Breast epithelium (tissue), 4 donors: ENCODE results near the gene TNFSF15. TPM values are rescaled to one million over a fixed set of nuclear protein-coding genes. Genes with fewer than 3 reads are reported as not detected.

Experiments
- DNase-seq, 2 donors: peaks; one replicate each; pipeline ENCODE4 v3.0.0-alpha.2; 2019; ENCODE audit warnings: low spot score in 2 of 2
- H3K27ac ChIP-seq, 2 donors: fragments of 200-600 bp; sonication (generic) in 1 of 2; one replicate each; pipeline ENCODE4 v1.5.1; 2016 to 2019; ENCODE audit warnings: mild to moderate bottlenecking in 1 of 2
- H3K27me3 ChIP-seq, 2 donors: fragments of 200-600 bp; sonication (generic) in 1 of 2; one replicate each; pipeline versions ENCODE4 v1.5.1 to v1.6.0; 2017 to 2019; ENCODE audit warnings: control low read depth in 1 of 2, mild to moderate bottlenecking in 1 of 2
- H3K36me3 ChIP-seq: fragments of 200-600 bp; one replicate; pipeline ENCODE4 v1.5.1; 2019
- H3K4me1 ChIP-seq, 2 donors: fragments of 200-600 bp; sonication (generic); one replicate each; pipeline ENCODE4 v1.5.1; 2016 to 2019; ENCODE audit warnings: control low read depth in 1 of 2
- H3K4me3 ChIP-seq, 3 donors: fragments of 200-600 bp; sonication (generic); 1 replicate in 2 of 3; 2 replicates in 1 of 3; pipeline ENCODE4 v1.5.1; 2016 to 2019; ENCODE audit warnings: mild to moderate bottlenecking in 3 of 3, moderate library complexity in 2 of 3
- H3K9me3 ChIP-seq, 2 donors: fragments of 200-600 bp; sonication (generic) in 1 of 2; one replicate each; pipeline ENCODE4 v1.5.1; 2016 to 2019; ENCODE audit warnings: control low read depth in 1 of 2
- POLR2A ChIP-seq: fragments of 450-650 bp; IDR thresholded peaks from one replicate; pipeline ENCODE4 v1.6.1; 2016; ENCODE audit warnings: antibody characterized with exemption, mild to moderate bottlenecking, moderate library complexity
- POLR2AphosphoS5 ChIP-seq, 3 donors: sonication (generic); formaldehyde crosslinking; IDR thresholded peaks; one replicate each; pipeline ENCODE4 v1.6.1; 2017; ENCODE audit warnings: antibody characterized with exemption in 3 of 3
- intact Hi-C: fragments of 100-400 bp; cut with DNase I; formaldehyde crosslinking; loops from one replicate; pipeline ENCODE4 v1.15.1; 2023; ENCODE audit warnings: low total_unique reads
- total RNA-seq, 3 donors: library from RNA; depleted of rRNA; stranded (reverse); fragments of >200 nt; gene quantifications; one replicate each; pipeline ENCODE4 v1.1.0, GENCODE V29; 2016
- TF ChIP-seq, protein P1 (sequence below), 3 donors: fragments of 450-650 bp; IDR thresholded peaks; one replicate each; pipeline ENCODE4 v1.5.1; 2016 to 2017; ENCODE audit warnings: antibody characterized with exemption in 3 of 3, mild to moderate bottlenecking in 3 of 3, moderate library complexity in 3 of 3

Gene TNFSF15
- total RNA-seq, 3 donors from 2014 or later, result 0.16 to 2.0 (median 0.66) TPM

DNA sequence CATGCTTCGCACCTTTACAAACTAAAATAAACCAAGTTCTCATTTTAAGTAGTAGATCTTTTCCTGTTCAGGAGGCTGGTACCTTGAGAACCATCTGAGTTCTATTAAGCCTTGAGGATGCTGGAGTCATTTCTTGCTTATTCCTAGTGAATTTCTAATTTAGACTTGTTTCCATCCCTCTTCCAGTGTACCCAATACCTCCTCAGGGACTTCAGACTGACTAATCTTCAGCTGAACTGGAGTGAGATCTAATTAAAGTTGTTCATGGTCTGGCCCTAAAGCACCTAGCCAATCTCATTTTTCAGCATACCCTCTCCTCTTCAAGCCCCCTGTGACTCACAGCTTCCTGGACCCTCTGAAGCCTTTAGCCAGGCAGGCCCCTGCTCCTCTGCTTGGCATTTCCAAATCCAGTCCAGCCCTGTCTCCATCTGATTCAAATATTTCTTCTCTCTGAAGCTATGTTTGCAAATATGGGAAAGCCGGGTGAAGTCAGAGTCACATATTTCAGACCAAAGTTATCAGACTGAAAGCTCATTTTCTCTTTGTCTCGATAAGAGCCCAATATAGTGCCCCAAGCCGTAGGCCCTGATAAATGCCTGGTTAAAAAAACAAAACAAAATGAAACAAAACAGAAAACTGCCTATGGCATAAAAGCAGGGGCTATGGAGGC is 19.4 kb upstream of the TNFSF15 start:
- intact Hi-C loops, result no loop called here
- H3K4me3 ChIP-seq, result no peak overlapping the region

DNA sequence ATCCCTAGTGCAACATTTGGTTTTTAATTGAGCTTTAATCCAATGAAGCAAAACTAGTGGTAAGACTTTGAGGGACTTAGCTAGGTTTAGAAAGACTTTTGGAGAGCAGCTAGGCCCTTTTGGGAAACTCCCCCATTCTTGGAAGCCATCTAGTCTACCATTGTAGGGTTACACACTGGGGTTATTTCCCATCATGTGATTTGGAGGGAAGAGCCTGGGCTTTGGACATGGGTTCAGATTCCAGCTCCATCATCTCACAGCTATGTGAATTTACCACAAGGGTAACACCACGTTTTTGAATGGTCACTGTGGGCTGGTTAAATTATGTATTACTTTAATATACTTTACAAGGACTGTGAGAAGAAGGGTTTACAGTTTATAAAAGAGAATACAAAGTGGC is 18.3 kb upstream of the TNFSF15 start:
- H3K4me1 ChIP-seq, result no peaks in the 10 kb centered on the region
- no peak overlapping the region for H3K4me3 ChIP-seq
- intact Hi-C loops, result no loop called here
- TF ChIP-seq POLR2A (no peak), POLR2AphosphoS5 (IDR thresholded peaks at IDR 0.05) (no peak)
- TF ChIP-seq, protein P1, sequence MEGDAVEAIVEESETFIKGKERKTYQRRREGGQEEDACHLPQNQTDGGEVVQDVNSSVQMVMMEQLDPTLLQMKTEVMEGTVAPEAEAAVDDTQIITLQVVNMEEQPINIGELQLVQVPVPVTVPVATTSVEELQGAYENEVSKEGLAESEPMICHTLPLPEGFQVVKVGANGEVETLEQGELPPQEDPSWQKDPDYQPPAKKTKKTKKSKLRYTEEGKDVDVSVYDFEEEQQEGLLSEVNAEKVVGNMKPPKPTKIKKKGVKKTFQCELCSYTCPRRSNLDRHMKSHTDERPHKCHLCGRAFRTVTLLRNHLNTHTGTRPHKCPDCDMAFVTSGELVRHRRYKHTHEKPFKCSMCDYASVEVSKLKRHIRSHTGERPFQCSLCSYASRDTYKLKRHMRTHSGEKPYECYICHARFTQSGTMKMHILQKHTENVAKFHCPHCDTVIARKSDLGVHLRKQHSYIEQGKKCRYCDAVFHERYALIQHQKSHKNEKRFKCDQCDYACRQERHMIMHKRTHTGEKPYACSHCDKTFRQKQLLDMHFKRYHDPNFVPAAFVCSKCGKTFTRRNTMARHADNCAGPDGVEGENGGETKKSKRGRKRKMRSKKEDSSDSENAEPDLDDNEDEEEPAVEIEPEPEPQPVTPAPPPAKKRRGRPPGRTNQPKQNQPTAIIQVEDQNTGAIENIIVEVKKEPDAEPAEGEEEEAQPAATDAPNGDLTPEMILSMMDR (IDR thresholded peaks at IDR 0.05), result no peak
- DNase-seq, result no peak
- no peaks in the 10 kb centered on the region for H3K9me3 ChIP-seq
- H3K27me3 ChIP-seq, result no peaks in the 10 kb centered on the region
- no peak overlapping the region for H3K27ac ChIP-seq
- H3K36me3 ChIP-seq, result no peaks in the 10 kb centered on the region

More for the DNA sequence above, 19.4 kb upstream of the TNFSF15 start:
- H3K4me1 ChIP-seq, result no peaks in the 10 kb centered on the region
- no peaks in the 10 kb centered on the region for H3K27me3 ChIP-seq
- TF ChIP-seq POLR2AphosphoS5 (IDR thresholded peaks at IDR 0.05) (no peak), POLR2A (no peak)
- TF ChIP-seq, protein P1 (IDR thresholded peaks at IDR 0.05), result no peak
- H3K27ac ChIP-seq, result no peak overlapping the region
- H3K9me3 ChIP-seq, result no peaks in the 10 kb centered on the region
- DNase-seq, result no peak
- no peaks in the 10 kb centered on the region for H3K36me3 ChIP-seq

DNA sequence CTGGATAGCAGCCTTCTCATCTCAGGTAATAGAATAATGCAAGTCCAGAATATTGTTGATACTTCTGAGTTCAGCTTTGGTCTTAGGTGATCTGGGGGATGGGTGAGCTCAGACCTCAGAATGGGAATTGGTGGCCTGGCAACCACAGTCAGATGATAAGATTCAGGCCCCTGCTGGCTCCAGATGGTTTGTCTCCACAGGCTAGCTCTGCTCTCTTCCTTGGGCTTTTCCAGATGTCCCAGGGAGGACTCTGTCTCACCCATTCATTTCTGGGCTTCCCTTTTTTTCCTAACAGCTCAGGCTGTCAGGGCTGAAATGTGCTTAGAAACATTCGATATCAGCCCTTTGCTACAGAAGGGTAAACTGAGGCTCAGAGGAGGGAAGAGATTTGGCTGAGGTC is 17.6 kb upstream of the TNFSF15 start:
- intact Hi-C loops, result no loop called here
- no peaks in the 10 kb centered on the region for H3K4me1 ChIP-seq
- H3K27ac ChIP-seq, result no peak overlapping the region
- TF ChIP-seq POLR2AphosphoS5 (IDR thresholded peaks at IDR 0.05) (no peak), POLR2A (no peak)
- TF ChIP-seq, protein P1 (IDR thresholded peaks at IDR 0.05), result no peak
- no peak for DNase-seq
- no peaks in the 10 kb centered on the region for H3K36me3 ChIP-seq
- H3K9me3 ChIP-seq, result no peaks in the 10 kb centered on the region
- H3K4me3 ChIP-seq, result no peak overlapping the region
- no peaks in the 10 kb centered on the region for H3K27me3 ChIP-seq

DNA sequence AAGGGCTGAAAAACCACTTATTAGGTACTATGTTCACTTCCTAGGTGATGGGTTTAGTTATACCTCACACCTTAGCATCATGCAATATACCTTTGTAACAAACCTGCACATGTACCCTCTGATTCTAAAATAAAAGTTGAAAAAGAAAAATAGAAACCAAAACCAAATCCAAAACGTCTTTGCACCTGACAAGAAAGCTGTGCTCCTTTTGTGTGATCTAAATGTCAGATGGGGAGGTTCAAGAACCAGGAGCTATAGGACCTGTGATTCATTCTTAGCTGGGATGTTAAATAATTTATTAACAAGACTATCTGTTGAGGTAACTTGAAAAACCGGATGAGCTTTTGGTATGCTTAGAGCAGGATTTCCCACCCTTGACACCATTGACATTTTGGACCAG is 16.9 kb upstream of the TNFSF15 start:
- DNase-seq, result no peak
- intact Hi-C loops, result no loop called here
- TF ChIP-seq POLR2A, result no peak
- TF ChIP-seq POLR2AphosphoS5 (IDR thresholded peaks at IDR 0.05), result no peak
- TF ChIP-seq, protein P1 (IDR thresholded peaks at IDR 0.05), result no peak
- H3K36me3 ChIP-seq, result no peaks in the 10 kb centered on the region
- no peak overlapping the region for H3K27ac ChIP-seq
- no peak overlapping the region for H3K4me3 ChIP-seq
- no peaks in the 10 kb centered on the region for H3K27me3 ChIP-seq
- no peaks in the 10 kb centered on the region for H3K9me3 ChIP-seq
- no peaks in the 10 kb centered on the region for H3K4me1 ChIP-seq

DNA sequence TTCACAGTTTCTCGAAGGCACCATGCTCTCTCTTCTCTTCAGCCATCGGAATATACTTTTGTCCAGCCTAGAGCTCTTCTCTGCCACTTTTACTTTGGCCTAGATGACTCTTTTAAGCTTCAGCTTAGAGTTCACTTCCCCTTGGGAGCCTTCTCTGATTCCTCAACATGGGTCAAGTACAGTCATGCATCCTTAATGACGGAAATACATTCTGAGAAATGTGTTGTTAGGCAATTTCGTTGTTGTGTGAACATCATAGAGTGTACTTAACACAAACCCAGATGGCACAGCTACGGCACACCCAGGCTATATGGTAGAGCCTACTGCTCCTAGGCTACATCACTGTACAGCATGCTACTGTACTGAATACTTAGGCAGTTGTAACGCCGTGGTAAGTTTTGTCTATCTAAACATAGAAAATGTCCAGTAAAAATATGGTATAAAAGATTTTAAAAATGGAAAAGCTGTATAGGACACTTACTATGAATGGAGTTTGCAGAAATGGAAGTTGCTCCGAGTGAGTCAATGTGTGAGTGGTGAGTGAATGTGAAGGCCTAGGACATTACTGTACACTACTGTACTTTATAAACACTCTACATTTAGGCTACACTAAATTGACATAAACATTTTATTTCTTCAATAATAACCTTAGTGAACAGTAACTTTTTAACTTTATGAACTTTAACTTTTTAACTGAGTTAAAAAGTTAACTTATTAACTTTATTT is 15.1 kb upstream of the TNFSF15 start:
- TF ChIP-seq, protein P1 (IDR thresholded peaks at IDR 0.05), result no peak
- TF ChIP-seq POLR2A (no peak), POLR2AphosphoS5 (IDR thresholded peaks at IDR 0.05) (no peak)
- no peak overlapping the region for H3K4me3 ChIP-seq
- H3K27ac ChIP-seq, result no peak overlapping the region
- DNase-seq, result no peak
- H3K27me3 ChIP-seq, result no peaks in the 10 kb centered on the region
- intact Hi-C loops, result no loop called here
- no peaks in the 10 kb centered on the region for H3K4me1 ChIP-seq
- no peaks in the 10 kb centered on the region for H3K9me3 ChIP-seq
- no peaks in the 10 kb centered on the region for H3K36me3 ChIP-seq
